HepG2 (cell line): ENCODE measurements around the gene PRKAG3.

Experiments used
- EP300 ChIP-seq, 3 experiments: sonication (generic) in 1 of 3; formaldehyde crosslinking in 1 of 3; IDR thresholded peaks; 2 replicates each; pipeline versions ENCODE4 v1.5.1 to v1.6.1; 2011 to 2020; ENCODE audit warnings: low read depth in 2 of 3, low read length in 2 of 3, borderline replicate concordance in 1 of 3, improper control_type of control experiment in 1 of 3, mild to moderate bottlenecking in 1 of 3, missing genetic modification reagents in 1 of 3, moderate library complexity in 1 of 3
- EZH2 ChIP-seq: conservative IDR thresholded peaks from 2 replicates; pipeline ENCODE4 v1.6.1; 2012; ENCODE audit warnings: mild to moderate bottlenecking, low read depth, low read length, moderate library complexity
- FOSL2 ChIP-seq: sonication (generic); formaldehyde crosslinking; IDR thresholded peaks from 2 replicates; pipeline ENCODE4 v1.4.0; 2020; ENCODE audit warnings: missing genetic modification reagents
- HDAC2 ChIP-seq: sonication (generic); formaldehyde crosslinking; IDR thresholded peaks from 2 replicates; pipeline ENCODE4 v1.4.0; 2020; ENCODE audit warnings: missing genetic modification reagents
- JUN ChIP-seq: sonication (generic); formaldehyde crosslinking; IDR thresholded peaks from 2 replicates; pipeline ENCODE4 v1.4.0; 2020; ENCODE audit warnings: mild to moderate bottlenecking, missing genetic modification reagents
- PCBP1 ChIP-seq: fragments of 200-400 bp; formaldehyde crosslinking; IDR thresholded peaks from 2 replicates; pipeline ENCODE4 v1.6.1; 2017; ENCODE audit warnings: mild to moderate bottlenecking, low read depth, low read length, borderline replicate concordance
- POLR2A ChIP-seq, 2 experiments: IDR thresholded peaks; 2 replicates each; pipeline ENCODE4 v1.6.1; 2011; ENCODE audit warnings: low read depth in 2 of 2, low read length in 2 of 2, mild to moderate bottlenecking in 1 of 2, moderate library complexity in 1 of 2; ENCODE audit not compliant: insufficient read depth in 1 of 2
- ZBTB38 ChIP-seq: sonication (generic); formaldehyde crosslinking; IDR thresholded peaks from 2 replicates; pipeline ENCODE4 v1.5.1; 2020; ENCODE audit warnings: mild to moderate bottlenecking, missing genetic modification reagents
- ZIK1 ChIP-seq: sonication (generic); formaldehyde crosslinking; IDR thresholded peaks from 2 replicates; pipeline ENCODE4 v1.5.0; 2020; ENCODE audit warnings: mild to moderate bottlenecking, low read depth, missing genetic modification reagents, borderline replicate concordance
- TF ChIP-seq, protein P1 (sequence below): sonication (generic); formaldehyde crosslinking; IDR thresholded peaks from 2 replicates; pipeline ENCODE4 v1.4.0; 2020; ENCODE audit warnings: missing genetic modification reagents
- TF ChIP-seq, protein P2 (sequence below): sonication (generic); formaldehyde crosslinking; IDR thresholded peaks from 2 replicates; pipeline ENCODE4 v1.5.0; 2020; ENCODE audit warnings: mild to moderate bottlenecking, missing genetic modification reagents, moderate library complexity
- TF ChIP-seq, protein P3 (sequence below): sonication (generic); formaldehyde crosslinking; IDR thresholded peaks from 2 replicates; pipeline ENCODE4 v1.5.1; 2020; ENCODE audit warnings: mild to moderate bottlenecking, missing genetic modification reagents, moderate library complexity

DNA sequence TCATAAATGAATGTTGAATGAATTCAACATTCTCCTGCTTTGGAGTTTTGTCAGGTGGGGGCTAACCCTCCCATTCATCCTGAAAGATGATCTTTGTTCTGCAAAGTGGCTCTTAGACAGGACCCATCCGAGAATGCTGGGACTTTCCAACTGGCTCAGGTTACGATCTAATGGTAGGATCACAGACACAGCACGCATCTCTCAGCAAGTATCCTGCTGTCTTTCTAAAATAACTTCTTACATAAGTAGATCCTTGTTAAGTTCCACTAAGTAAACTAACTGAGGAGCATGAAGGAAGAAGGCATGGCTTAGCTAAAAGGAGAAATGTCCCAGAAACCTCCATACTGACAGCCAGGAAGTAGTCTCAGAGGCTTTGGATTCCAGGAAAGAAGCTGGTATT, 26.0 kb downstream of the PRKAG3 start:
- TF ChIP-seq PCBP1 = no peak
- no peak for TF ChIP-seq EZH2
- TF ChIP-seq ZIK1 = no peak
- TF ChIP-seq, protein P1, sequence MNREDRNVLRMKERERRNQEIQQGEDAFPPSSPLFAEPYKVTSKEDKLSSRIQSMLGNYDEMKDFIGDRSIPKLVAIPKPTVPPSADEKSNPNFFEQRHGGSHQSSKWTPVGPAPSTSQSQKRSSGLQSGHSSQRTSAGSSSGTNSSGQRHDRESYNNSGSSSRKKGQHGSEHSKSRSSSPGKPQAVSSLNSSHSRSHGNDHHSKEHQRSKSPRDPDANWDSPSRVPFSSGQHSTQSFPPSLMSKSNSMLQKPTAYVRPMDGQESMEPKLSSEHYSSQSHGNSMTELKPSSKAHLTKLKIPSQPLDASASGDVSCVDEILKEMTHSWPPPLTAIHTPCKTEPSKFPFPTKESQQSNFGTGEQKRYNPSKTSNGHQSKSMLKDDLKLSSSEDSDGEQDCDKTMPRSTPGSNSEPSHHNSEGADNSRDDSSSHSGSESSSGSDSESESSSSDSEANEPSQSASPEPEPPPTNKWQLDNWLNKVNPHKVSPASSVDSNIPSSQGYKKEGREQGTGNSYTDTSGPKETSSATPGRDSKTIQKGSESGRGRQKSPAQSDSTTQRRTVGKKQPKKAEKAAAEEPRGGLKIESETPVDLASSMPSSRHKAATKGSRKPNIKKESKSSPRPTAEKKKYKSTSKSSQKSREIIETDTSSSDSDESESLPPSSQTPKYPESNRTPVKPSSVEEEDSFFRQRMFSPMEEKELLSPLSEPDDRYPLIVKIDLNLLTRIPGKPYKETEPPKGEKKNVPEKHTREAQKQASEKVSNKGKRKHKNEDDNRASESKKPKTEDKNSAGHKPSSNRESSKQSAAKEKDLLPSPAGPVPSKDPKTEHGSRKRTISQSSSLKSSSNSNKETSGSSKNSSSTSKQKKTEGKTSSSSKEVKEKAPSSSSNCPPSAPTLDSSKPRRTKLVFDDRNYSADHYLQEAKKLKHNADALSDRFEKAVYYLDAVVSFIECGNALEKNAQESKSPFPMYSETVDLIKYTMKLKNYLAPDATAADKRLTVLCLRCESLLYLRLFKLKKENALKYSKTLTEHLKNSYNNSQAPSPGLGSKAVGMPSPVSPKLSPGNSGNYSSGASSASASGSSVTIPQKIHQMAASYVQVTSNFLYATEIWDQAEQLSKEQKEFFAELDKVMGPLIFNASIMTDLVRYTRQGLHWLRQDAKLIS (CRISPR knock-in tag) = no peak
- TF ChIP-seq, protein P2, sequence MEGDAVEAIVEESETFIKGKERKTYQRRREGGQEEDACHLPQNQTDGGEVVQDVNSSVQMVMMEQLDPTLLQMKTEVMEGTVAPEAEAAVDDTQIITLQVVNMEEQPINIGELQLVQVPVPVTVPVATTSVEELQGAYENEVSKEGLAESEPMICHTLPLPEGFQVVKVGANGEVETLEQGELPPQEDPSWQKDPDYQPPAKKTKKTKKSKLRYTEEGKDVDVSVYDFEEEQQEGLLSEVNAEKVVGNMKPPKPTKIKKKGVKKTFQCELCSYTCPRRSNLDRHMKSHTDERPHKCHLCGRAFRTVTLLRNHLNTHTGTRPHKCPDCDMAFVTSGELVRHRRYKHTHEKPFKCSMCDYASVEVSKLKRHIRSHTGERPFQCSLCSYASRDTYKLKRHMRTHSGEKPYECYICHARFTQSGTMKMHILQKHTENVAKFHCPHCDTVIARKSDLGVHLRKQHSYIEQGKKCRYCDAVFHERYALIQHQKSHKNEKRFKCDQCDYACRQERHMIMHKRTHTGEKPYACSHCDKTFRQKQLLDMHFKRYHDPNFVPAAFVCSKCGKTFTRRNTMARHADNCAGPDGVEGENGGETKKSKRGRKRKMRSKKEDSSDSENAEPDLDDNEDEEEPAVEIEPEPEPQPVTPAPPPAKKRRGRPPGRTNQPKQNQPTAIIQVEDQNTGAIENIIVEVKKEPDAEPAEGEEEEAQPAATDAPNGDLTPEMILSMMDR (CRISPR knock-in tag) = no peak
- TF ChIP-seq, protein P3, sequence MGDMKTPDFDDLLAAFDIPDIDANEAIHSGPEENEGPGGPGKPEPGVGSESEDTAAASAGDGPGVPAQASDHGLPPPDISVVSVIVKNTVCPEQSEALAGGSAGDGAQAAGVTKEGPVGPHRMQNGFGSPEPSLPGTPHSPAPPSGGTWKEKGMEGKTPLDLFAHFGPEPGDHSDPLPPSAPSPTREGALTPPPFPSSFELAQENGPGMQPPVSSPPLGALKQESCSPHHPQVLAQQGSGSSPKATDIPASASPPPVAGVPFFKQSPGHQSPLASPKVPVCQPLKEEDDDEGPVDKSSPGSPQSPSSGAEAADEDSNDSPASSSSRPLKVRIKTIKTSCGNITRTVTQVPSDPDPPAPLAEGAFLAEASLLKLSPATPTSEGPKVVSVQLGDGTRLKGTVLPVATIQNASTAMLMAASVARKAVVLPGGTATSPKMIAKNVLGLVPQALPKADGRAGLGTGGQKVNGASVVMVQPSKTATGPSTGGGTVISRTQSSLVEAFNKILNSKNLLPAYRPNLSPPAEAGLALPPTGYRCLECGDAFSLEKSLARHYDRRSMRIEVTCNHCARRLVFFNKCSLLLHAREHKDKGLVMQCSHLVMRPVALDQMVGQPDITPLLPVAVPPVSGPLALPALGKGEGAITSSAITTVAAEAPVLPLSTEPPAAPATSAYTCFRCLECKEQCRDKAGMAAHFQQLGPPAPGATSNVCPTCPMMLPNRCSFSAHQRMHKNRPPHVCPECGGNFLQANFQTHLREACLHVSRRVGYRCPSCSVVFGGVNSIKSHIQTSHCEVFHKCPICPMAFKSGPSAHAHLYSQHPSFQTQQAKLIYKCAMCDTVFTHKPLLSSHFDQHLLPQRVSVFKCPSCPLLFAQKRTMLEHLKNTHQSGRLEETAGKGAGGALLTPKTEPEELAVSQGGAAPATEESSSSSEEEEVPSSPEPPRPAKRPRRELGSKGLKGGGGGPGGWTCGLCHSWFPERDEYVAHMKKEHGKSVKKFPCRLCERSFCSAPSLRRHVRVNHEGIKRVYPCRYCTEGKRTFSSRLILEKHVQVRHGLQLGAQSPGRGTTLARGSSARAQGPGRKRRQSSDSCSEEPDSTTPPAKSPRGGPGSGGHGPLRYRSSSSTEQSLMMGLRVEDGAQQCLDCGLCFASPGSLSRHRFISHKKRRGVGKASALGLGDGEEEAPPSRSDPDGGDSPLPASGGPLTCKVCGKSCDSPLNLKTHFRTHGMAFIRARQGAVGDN (CRISPR knock-in tag) = no peak
- no peak for TF ChIP-seq FOSL2 (CRISPR knock-in tag)
- 0 out of 4 replicates have a peak, but pooled peaks of 1 of the 2 experiments have one; percentile 30 for TF ChIP-seq EP300 (IDR thresholded peaks at IDR 0.05; ENCODE audit: low read depth in 2 of 2, low read length in 2 of 2)
- no peak for TF ChIP-seq EP300 (CRISPR knock-in tag; IDR thresholded peaks at IDR 0.05; ENCODE audit: borderline replicate concordance)
- TF ChIP-seq ZBTB38 (CRISPR knock-in tag) = no peak
- no peak for TF ChIP-seq HDAC2
- TF ChIP-seq POLR2A (IDR thresholded peaks at IDR 0.05; ENCODE audit: insufficient read depth in 1 of 2, low read depth in 2 of 2, low read length in 2 of 2) = no peak
- TF ChIP-seq JUN (CRISPR knock-in tag) = no peak
